ENCODE results near the gene SIKE1. TPM values are rescaled to one million over a fixed set of nuclear protein-coding genes. Genes with fewer than 3 reads are reported as not detected.

Gene SIKE1
- total RNA-seq, 4 donors from 2014 or later, result 32.8 to 49.0 (median 35.1) TPM

DNA sequence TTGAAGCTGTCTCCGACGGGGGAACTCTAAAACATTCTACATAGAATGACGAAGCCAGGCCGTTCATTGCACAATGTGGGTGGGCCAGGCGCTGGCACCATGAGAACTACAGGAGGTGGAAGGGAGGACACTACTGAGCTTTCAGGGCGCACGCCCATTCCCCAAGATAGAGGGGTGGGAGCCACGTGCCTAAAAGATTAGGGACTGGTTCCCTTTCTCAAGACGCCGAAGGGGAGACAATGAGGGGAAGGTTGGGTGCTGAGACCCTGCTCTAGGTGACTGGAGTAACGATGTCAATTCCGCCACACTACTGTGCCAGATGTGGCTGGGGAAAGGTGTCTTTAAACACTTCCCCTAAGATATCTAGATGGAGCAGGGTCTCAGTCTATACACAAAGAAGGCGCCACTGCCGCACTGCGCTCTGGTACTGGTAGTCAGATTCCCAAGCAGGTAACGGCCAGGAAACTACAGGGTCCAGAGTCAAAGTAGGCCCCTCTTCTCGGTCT is 23.5 kb downstream of the SIKE1 start:
- TF ChIP-seq, protein P1, sequence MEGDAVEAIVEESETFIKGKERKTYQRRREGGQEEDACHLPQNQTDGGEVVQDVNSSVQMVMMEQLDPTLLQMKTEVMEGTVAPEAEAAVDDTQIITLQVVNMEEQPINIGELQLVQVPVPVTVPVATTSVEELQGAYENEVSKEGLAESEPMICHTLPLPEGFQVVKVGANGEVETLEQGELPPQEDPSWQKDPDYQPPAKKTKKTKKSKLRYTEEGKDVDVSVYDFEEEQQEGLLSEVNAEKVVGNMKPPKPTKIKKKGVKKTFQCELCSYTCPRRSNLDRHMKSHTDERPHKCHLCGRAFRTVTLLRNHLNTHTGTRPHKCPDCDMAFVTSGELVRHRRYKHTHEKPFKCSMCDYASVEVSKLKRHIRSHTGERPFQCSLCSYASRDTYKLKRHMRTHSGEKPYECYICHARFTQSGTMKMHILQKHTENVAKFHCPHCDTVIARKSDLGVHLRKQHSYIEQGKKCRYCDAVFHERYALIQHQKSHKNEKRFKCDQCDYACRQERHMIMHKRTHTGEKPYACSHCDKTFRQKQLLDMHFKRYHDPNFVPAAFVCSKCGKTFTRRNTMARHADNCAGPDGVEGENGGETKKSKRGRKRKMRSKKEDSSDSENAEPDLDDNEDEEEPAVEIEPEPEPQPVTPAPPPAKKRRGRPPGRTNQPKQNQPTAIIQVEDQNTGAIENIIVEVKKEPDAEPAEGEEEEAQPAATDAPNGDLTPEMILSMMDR (IDR thresholded peaks at IDR 0.05; ENCODE audit: low read depth), result no peak

DNA sequence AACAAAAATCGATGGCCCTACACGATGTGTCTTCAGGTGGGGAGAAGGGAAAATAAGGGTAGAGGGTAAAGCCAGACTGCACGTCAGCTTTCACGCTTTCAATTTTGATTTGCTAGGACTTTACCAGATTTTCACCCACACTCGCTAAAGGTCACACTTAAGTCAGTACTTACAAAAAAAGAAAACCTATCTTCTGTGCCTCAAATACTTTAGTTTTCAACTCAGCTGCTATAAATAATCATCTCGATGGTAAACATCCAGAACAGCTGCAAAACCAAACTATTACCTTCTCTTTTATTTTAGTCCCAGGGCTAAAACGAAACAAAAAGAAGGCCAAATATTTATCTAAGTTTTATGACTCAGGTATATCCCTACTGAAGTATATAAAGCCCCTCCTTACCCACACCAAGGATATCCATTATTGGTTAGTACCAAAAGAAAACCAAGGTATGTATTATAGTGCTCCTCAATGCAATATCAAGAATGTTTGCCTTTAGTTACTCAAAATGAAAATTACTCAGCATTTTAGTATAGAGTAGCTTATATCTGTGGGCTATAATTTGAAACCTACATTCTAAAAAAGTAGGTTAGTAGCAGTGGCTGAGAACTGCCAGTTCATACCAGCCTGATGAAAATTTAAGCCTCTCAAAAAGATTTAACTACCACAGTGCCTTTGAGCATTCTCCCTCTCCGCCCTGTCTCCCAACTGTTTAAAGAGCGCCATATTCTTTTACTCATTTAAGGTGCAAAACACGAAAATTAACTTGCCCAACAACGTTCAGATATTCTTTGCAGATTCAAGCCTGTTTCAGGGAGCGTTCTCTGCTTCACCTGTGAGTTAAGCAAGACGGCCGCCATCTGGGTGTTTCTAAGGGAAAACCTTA is 24.2 kb downstream of the SIKE1 start:
- TF ChIP-seq, protein P1 (IDR thresholded peaks at IDR 0.05; ENCODE audit: low read depth), result no peak

DNA sequence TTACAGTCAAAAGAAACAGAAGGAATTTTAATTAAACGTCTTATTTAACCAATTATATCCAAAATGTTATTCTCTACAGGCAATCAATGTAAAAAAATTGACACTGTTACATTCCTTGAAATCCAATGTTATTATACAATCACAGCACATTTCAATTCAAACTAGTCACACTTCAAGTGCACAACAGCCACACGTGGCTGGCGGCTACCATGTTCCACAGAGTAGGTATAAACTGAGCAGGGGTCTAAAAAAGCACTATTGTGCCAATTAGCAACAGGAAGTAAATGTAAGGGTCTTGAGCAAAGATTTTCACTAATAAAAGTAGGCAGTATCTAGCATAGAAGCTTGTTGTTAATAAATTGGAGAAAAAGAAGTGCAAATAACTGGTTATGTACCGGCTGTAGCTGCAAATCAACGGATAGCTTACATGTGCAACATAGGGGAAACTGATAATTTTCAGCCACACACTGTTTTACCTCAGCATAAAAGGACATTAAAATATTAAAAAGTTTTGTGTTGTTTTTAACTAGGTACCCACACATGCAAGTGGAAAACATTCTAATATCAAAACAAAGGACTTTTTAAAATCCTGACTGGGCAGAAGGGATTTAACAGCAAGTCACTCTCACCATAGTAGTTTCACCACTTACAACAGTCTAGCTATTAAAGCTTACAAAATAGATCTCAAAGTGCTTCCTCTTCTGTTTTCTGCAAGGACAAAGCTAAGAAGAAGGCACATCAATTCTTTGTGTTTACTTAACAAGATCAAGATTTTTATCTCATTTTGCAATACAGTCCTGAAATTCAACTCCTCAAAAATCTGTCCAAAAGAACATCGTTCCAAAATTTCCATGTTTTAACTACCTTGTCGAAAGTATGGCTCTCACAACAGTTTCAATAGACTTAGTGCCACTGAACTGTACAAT is 25.2 kb downstream of the SIKE1 start:
- TF ChIP-seq, protein P1 (IDR thresholded peaks at IDR 0.05; ENCODE audit: low read depth), result no peak

DNA sequence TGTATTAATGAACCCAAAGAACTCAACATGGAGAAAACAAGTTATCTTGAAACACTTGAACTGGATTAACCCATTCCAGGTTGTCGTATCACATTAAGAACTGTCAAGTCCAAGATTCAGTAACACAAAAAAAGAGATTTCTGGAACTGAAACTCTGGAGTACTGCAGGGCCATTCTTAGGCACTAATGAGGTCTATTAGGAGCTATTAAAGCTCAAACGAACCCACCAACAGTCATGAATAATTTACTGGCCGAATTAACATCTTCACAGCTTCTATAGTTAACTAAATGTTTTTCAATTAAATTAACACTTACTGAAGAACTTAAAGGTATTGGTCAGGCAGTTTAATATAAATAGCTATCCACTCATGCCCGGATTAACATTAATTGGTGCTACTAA is 27.3 kb downstream of the SIKE1 start:
- TF ChIP-seq, protein P1 (IDR thresholded peaks at IDR 0.05; ENCODE audit: low read depth), result no peak

DNA sequence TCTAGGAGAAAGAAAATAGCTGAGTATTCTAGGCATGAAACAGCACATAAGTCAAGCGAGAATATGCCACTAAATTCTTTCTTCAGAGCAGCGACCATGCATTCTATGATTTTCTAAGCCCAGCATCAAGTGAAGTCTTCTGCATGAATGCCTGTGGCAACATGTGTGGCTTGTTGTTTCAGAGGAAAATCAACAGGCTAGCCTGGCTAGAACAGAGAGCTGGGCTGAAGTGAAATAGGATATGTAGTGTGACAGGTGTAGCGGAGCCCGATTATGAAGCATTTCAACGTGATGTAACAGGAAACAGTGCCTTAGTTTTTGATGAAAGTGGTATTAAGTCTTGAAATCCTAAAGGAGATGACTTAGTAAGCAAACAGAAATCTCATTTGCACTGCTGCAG is 29.7 kb downstream of the SIKE1 start:
- TF ChIP-seq, protein P1 (IDR thresholded peaks at IDR 0.05; ENCODE audit: low read depth), result no peak

DNA sequence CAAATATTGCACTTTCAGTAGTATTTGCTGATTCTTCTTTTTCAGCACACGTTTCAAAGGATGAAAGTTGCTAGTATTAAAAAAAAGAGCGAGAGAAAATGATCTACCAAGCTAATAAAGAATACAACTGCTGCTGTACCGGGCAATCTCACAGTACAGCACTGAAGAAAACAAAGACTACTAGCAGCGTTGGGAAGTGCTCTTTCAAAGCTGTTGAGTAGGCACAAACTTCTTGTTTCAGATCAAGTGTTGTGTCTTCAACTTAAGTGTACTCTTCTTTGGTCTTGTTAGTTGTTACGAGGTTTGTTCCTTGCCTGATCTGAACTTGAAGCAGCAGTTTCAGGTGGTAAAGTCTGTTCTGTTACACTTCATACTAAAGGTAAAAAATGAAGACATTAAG is 30.6 kb downstream of the SIKE1 start:
- TF ChIP-seq, protein P1 (IDR thresholded peaks at IDR 0.05; ENCODE audit: low read depth), result no peak
